Neutrophil (primary cell): ENCODE results near the gene RARG.

Experiments used
- H3K27ac ChIP-seq: fragments of 200-600 bp; sonication (generic); 2 replicates; pipeline ENCODE4 v1.5.1; 2016; ENCODE audit warnings: mild to moderate bottlenecking, moderate library complexity
- H3K27me3 ChIP-seq: fragments of 200-600 bp; sonication (generic); 2 replicates; pipeline ENCODE4 v1.6.0; 2016; ENCODE audit warnings: mild to moderate bottlenecking
- H3K36me3 ChIP-seq: fragments of 200-600 bp; sonication (generic); 2 replicates; pipeline ENCODE4 v1.5.1; 2017
- H3K4me1 ChIP-seq, 2 experiments: fragments of 200-600 bp in 1 of 2; sonication (generic) in 1 of 2; 1 replicate in 1 of 2; 2 replicates in 1 of 2; pipeline versions ENCODE4 v1.5.1 to v1.6.1; 2013 to 2016; ENCODE audit warnings: low read depth in 1 of 2, low read length in 1 of 2, mild to moderate bottlenecking in 1 of 2, moderate library complexity in 1 of 2; ENCODE audit not compliant: control insufficient read depth in 1 of 2, insufficient read depth in 1 of 2
- H3K4me3 ChIP-seq, 2 experiments: fragments of 200-600 bp in 1 of 2; sonication (generic) in 1 of 2; 1 replicate in 1 of 2; 2 replicates in 1 of 2; pipeline ENCODE4 v1.5.1; 2013 to 2016; ENCODE audit warnings: low read depth in 1 of 2, low read length in 1 of 2, mild to moderate bottlenecking in 1 of 2, moderate library complexity in 1 of 2
- H3K9me3 ChIP-seq: fragments of 200-600 bp; sonication (generic); 2 replicates; pipeline ENCODE4 v1.5.1; 2016
- CTCF ChIP-seq: fragments of 200-600 bp; sonication (generic); IDR thresholded peaks from 2 replicates; pipeline ENCODE4 v1.5.1; 2016; ENCODE audit warnings: antibody characterized with exemption

RARG gene

GRCh38 chr12:53252349-53252916 lies 20.4 kb upstream of the RARG start:
- peaks cover 19 to 27% of the 10 kb centered on the region in 2 experiments for H3K4me1 ChIP-seq
- H3K36me3 ChIP-seq, result peaks cover 18% of the 10 kb centered on the region
- no peaks in the 10 kb centered on the region for H3K27me3 ChIP-seq
- peak overlapping the region; percentile 83 for H3K27ac ChIP-seq
- H3K4me3 ChIP-seq, result peak overlapping the region; percentile 70 to 97
- TF ChIP-seq CTCF, result no peak
- no peaks in the 10 kb centered on the region for H3K9me3 ChIP-seq

- peaks cover 19 to 27% of the 10 kb centered on the region in 2 experiments for H3K4me1 ChIP-seq
- H3K4me3 ChIP-seq, result peak overlapping the region; percentile 70 to 97
- H3K9me3 ChIP-seq, result no peaks in the 10 kb centered on the region
- H3K27me3 ChIP-seq, result no peaks in the 10 kb centered on the region
- peaks cover 18% of the 10 kb centered on the region for H3K36me3 ChIP-seq
- TF ChIP-seq CTCF, result peak; percentile 51
- H3K27ac ChIP-seq, result peak overlapping the region; percentile 83
Measured at GRCh38 chr12:53251477-53252348, 19.7 kb upstream of the RARG start.

- Histone ChIP-seq H3K4me3 (no peak overlapping the region), H3K4me1 (peaks cover 6 to 8% of the 10 kb centered on the region in 2 experiments), H3K9me3 (no peaks in the 10 kb centered on the region), H3K27me3 (peaks cover 31% of the 10 kb centered on the region), H3K27ac (no peak overlapping the region), H3K36me3 (no peaks in the 10 kb centered on the region)
- TF ChIP-seq CTCF, result no peak
Measured at GRCh38 chr12:53245286-53245685, 13.3 kb upstream of the RARG start.

- H3K4me3 ChIP-seq, result no peak overlapping the region
- H3K27ac ChIP-seq, result no peak overlapping the region
- peaks cover 6 to 10% of the 10 kb centered on the region in 2 experiments for H3K4me1 ChIP-seq
- no peaks in the 10 kb centered on the region for H3K36me3 ChIP-seq
- H3K27me3 ChIP-seq, result peaks cover 31% of the 10 kb centered on the region
- no peaks in the 10 kb centered on the region for H3K9me3 ChIP-seq
- no peak for TF ChIP-seq CTCF
Measured at GRCh38 chr12:53244337-53244736, 12.3 kb upstream of the RARG start.

GRCh38 chr12:53241623-53242412 lies 9.8 kb upstream of the RARG start:
- peaks cover 42% of the 10 kb centered on the region for H3K27me3 ChIP-seq
- H3K4me1 ChIP-seq, result peaks cover 6 to 10% of the 10 kb centered on the region in 2 experiments
- no peak overlapping the region for H3K27ac ChIP-seq
- no peaks in the 10 kb centered on the region for H3K9me3 ChIP-seq
- H3K36me3 ChIP-seq, result no peaks in the 10 kb centered on the region
- no peak overlapping the region for H3K4me3 ChIP-seq
- no peak for TF ChIP-seq CTCF
